Neural cell (in vitro differentiated cells): ENCODE results near the gene SPATA22.

Source experiments
- CTCF ChIP-seq: fragments of 450-650 bp; IDR thresholded peaks from 2 replicates; pipeline ENCODE4 v1.5.1; 2014; ENCODE audit warnings: antibody characterized with exemption, mild to moderate bottlenecking, moderate library complexity; ENCODE audit not compliant: poor library complexity, severe bottlenecking
- POLR2AphosphoS5 ChIP-seq: IDR thresholded peaks from 2 replicates; pipeline ENCODE4 v1.6.1; 2012

- TF ChIP-seq POLR2AphosphoS5 (no peak), CTCF (no peak)
These were observed 2.1 kb downstream of the SPATA22 start for GRCh38 chr17:3469529-3469928.
